NCI-H2107 treated with DMSO at 0.1 percent for 48 hours (cell line): ENCODE measurements around the gene DNAJC15.
"Not testable (repeated sequence)": the region's sequence is repeated elsewhere in the genome, so short reads cannot be mapped to it uniquely, and the experiment has no call there.

Experiments used
- DNase-seq: peaks from one replicate; lab custom pipeline; 2025; ENCODE audit not compliant: unreplicated experiment; lab: John Stamatoyannopoulos, UW

The DNAJC15 gene

GRCh38 chr13:43023289-43023963 is at the start of gene DNAJC15:
Gene DNAJC15 (plus strand): TSS chr13:43023586. CDS start chr13:43023627, 41 bp downstream.
- no peak for DNase-seq

GRCh38 chr13:42976066-42976465 is 47.3 kb upstream of the DNAJC15 start:
- DNase-seq = no peak

DNA sequence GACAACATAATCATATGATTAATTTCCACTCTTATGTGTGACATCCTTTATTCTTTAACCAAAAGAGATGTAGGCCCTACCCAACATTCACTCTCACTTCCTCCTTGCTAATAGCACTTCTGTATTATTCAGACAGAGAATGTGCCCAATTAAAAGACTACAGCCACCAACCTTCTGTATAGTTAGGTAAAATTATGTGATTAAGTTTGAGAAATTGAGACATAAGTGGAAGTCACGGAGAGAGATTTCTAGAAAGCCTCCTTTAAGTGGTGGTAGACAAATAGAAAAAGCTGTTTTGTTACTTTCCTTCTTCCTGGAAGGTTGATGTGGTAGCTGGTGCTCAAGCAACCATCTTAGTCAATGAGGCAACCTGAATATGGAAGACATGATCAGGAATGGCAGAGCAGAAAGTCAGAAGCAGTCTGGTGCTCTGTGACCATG is 46.1 kb upstream of the DNAJC15 start:
- DNase-seq = no peak

DNA sequence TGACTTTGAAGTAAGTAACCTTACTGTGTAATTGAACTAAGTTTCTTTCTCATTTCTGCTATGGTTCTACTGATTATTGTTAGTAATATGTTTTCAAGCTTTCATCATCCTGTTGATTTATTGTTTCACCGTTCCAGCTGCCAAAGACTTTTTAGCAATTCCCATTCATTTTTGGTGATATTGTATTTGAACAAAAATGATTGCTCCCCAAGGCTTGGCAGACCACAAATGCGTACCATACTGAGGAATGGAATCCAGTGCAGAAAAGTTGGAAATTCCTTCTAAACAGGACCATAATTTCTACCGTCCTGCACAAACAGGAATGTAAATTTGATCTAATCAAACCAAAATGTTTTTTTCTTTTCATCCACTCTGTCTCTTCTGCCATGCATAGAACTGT is 42.1 kb upstream of the DNAJC15 start:
- no peak for DNase-seq

- no peak for DNase-seq
Observed at GRCh38 chr13:42981853-42982252, 41.5 kb upstream of the DNAJC15 start.

- DNase-seq = no peak
Observed at GRCh38 chr13:42984026-42984425, 39.4 kb upstream of the DNAJC15 start.

GRCh38 chr13:42984691-42985090 is 38.7 kb upstream of the DNAJC15 start:
- no peak for DNase-seq

DNA sequence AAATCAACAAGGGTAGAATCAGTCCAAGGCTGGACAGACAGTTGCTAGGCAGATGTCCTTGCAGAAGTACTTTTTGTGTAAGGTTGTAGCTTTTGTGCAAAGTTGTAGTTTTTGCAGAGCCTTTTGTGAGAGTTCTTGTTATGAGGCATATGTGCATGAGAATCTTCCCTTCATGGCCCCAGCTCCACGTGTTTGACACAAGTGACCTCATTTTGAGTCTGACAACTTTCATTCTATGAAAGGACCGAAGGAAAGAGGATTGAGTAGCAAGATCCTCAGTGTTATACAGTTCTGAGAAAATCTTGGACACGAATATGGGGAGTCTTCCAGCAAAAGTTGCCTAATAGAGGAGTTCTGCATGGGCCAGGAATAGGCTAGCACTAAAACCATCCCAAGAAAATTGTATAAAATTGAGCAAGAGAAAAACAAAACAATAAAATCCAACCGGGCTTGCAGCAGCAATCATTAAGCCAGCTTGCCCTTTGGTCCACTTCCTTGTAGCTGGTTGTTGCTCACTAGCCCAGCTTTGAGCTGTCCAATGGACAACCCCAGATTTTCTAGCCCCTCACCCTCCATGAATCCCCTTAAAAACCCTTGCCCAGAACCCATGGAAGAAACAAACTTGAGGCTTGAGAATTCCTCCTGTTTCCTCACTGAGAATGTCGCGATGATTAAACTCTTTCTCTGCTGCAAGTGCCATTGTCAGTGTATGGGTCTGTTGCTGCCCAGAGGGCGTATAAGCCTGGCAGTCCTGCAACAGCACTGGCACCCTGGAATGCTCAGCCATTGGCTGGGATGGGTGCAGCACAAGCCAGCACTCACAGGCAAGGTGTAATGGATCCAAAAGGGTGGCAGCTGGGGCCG is 37.8 kb upstream of the DNAJC15 start:
- no peak for DNase-seq

GRCh38 chr13:42986176-42986574 is 37.2 kb upstream of the DNAJC15 start:
- no peak for DNase-seq

- no peak for DNase-seq
Observed at GRCh38 chr13:42990291-42991232, 32.8 kb upstream of the DNAJC15 start.

GRCh38 chr13:42991233-42991897 is 32.0 kb upstream of the DNAJC15 start:
- not testable (repeated sequence) for DNase-seq

DNA sequence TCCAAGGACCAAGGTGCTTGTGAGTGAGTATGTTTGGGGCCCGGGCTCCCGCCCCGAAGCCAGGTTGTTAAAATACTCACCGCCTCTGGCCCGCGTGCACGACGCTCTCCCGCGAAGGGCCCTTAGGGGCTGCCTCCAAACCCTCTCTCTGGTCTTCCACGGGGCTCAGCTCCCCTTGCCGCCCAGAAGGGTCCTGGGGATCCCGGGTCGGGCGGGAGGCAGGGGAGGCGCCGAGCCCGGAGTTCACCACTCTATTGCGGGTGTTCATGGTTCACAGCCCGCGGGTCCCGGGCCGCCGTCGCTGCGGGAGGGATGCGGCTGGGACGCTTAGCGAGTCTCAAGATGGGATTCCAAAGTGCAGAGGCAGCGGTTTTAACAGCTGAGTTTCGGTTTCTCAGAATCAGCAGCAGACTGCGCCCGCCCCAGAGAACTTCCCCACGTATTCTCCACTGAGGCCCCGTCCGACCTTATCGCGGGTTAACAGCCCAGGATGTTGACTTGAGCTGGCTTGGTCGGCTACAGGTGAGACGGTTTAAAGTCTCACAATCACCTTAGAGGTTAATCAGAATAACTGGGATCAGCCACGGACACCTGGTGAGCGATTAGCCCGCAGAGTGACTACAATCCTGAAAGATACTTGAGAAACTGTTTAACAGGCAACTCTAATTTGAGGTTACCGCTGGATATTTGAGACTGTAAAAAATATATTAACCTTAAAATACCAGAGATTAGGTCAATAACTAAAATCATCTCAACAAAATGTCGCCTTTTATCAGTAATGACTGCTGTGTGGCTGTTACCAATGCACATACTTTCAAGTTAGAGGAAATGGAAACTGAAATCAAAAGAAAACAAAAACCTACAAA is 31.3 kb upstream of the DNAJC15 start, which contains the start of gene EPSTI1:
TSS of gene EPSTI1 (minus strand) at position 344 of the 866 bp plus-strand sequence. CDS start at position 268, 76 bp downstream.
- no peak for DNase-seq

DNA sequence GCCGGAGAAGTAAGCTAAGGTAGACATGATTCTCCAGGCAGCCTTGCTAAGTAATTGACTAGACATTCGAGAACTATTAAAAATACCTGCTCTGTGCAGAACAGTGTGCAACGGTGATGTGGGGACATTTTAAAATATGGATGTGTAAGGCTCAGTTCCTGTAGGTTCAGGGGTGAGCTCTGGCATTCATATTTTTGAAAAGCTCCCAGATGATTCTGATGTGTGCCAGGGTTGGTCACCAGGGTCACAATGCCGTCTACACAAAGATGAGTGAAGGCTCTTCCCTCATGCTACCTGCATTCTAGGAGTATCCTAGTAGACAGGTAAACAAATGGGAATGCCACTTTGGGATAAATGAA is 30.6 kb upstream of the DNAJC15 start:
- no peak for DNase-seq

GRCh38 chr13:42994878-42995277 is 28.5 kb upstream of the DNAJC15 start:
- DNase-seq = no peak

GRCh38 chr13:42996584-42996983 is 26.8 kb upstream of the DNAJC15 start:
- DNase-seq = no peak

GRCh38 chr13:42997381-42997780 is 26.0 kb upstream of the DNAJC15 start:
- no peak for DNase-seq

GRCh38 chr13:42999491-42999890 is 23.9 kb upstream of the DNAJC15 start:
- no peak for DNase-seq

GRCh38 chr13:43000676-43001075 is 22.7 kb upstream of the DNAJC15 start:
- DNase-seq = no peak

GRCh38 chr13:43002021-43002420 is 21.4 kb upstream of the DNAJC15 start:
- DNase-seq = no peak

DNA sequence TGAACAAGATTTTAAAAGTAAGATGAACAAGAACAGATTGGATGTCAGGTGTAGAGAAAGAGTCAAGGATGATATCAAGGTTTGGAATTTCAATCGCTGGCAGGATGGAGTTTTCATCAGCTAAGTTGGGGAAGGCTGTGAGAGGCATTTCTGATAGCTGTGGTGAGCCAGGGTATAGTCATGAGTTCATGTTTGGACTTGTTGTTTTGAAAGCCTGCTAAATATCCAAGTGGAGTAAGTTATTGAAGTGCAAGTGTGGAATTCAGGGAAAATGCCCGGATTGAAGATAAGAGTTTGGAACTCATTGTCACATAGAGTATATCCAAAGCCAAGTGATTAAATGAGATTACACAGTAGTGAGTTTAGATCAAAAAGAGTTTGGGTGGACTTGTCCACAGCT is 20.4 kb upstream of the DNAJC15 start:
- no peak for DNase-seq
